Bronchial epithelial cell (primary cell): ENCODE measurements around the gene GALNT18. TPM values are rescaled to one million over a fixed set of nuclear protein-coding genes. Genes with fewer than 3 reads are reported as not detected.

Experiments used
- DNase-seq: peaks from one replicate; pipeline ENCODE4 v3.0.0-alpha.2; 2010; ENCODE audit warnings: low read depth
- FAIRE-seq: peaks from 2 replicates; lab custom pipeline; 2011; peaks lifted over from hg19 to GRCh38; lab: Jason Lieb, UNC
- H3K27me3 ChIP-seq: 2 replicates; pipeline ENCODE4 v1.5.1; 2011; ENCODE audit warnings: low read length; ENCODE audit not compliant: control insufficient read depth, insufficient read depth
- H3K36me3 ChIP-seq: 2 replicates; pipeline ENCODE4 v1.5.1; 2011; ENCODE audit warnings: low read length; ENCODE audit not compliant: control insufficient read depth, insufficient read depth
- H3K4me3 ChIP-seq: 2 replicates; pipeline ENCODE4 v1.5.1; 2011; ENCODE audit warnings: mild to moderate bottlenecking, low read depth, low read length, control low read depth
- total RNA-seq: library from RNA; depleted of rRNA; stranded (reverse); fragments of >200 nt; gene quantifications from 2 replicates; pipeline ENCODE4 v1.2.1, GENCODE V29; 2014
- TF ChIP-seq, protein P1 (sequence below): IDR thresholded peaks from 2 replicates; pipeline ENCODE4 v1.5.1; 2011; ENCODE audit warnings: mild to moderate bottlenecking, moderate library complexity, low read length, control low read depth, inconsistent platforms; ENCODE audit not compliant: insufficient read depth, severe bottlenecking

The GALNT18 gene
- total RNA-seq, 1 donor from 2014 or later, result 26.1 TPM

DNA sequence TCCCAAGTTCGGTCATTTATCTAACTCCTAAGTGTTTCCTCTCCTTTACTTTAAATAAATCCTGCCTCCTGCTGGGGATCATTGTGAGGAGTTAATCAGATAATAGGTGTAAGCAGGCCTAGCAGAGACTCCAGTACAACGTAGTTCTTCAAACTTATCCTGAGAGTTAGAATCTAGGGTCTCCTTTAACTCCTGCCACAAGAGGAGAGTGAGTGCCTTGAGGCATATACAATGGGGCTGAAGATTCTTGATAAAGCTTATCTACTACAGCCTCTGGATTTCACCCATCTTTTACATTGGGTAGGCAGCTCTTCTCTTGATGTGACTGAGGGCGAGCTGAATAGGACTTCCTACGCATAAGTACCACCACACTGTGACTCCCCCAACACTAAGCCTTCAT lies 3.1 kb upstream of the GALNT18 start:
- Histone ChIP-seq H3K27me3 (no peaks in the 10 kb centered on the region), H3K4me3 (no peak overlapping the region), H3K36me3 (no peaks in the 10 kb centered on the region)
- TF ChIP-seq, protein P1, sequence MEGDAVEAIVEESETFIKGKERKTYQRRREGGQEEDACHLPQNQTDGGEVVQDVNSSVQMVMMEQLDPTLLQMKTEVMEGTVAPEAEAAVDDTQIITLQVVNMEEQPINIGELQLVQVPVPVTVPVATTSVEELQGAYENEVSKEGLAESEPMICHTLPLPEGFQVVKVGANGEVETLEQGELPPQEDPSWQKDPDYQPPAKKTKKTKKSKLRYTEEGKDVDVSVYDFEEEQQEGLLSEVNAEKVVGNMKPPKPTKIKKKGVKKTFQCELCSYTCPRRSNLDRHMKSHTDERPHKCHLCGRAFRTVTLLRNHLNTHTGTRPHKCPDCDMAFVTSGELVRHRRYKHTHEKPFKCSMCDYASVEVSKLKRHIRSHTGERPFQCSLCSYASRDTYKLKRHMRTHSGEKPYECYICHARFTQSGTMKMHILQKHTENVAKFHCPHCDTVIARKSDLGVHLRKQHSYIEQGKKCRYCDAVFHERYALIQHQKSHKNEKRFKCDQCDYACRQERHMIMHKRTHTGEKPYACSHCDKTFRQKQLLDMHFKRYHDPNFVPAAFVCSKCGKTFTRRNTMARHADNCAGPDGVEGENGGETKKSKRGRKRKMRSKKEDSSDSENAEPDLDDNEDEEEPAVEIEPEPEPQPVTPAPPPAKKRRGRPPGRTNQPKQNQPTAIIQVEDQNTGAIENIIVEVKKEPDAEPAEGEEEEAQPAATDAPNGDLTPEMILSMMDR, result no peak
- FAIRE-seq (no peak), DNase-seq (no peak)

DNA sequence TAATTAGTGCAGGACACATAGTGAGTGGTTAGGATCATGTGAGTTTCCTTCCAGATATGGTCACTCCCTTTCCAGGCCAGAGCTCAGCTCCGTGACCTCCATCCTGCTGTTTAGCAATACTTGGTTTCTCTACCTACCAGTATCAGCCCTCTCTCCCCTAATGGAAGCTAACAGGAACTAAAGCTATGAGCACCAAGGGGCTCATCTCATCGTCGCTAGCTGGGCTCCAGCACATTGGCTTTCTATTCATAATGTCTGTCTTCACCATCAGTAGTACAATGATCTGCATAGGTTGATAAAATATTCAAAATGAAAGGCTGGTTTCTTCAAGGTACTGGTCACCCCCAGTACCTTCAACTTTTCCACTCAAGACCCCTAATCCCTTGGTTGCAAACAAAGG lies 2.4 kb upstream of the GALNT18 start:
- DNase-seq (no peak), FAIRE-seq (peak; percentile 80)
- Histone ChIP-seq H3K36me3 (no peaks in the 10 kb centered on the region), H3K4me3 (no peak overlapping the region), H3K27me3 (no peaks in the 10 kb centered on the region)
- TF ChIP-seq, protein P1, result no peak

DNA sequence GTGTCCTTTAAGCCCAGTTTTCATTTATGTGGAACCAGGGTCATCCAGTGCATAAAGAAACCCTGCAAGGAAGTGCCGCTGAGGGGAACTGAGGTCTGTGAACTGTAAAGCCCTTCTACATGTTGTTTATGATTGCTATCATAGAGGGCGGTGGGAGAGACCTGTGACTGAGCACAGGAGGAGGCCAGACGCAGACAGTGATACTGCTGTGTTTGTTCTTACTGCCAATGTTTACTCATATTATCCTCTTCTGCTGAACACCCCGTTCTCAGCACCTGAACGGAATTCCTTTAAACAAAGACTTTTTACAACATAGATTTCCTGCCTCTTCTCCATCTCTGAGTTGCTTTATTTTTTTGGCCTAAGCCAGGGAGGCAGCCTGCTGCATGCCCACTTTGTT lies 967 bp upstream of the GALNT18 start:
- DNase-seq (peak; percentile 24), FAIRE-seq (no peak)
- H3K36me3 ChIP-seq, result no peaks in the 10 kb centered on the region
- TF ChIP-seq, protein P1, result no peak
- no peaks in the 10 kb centered on the region for H3K27me3 ChIP-seq
- H3K4me3 ChIP-seq, result no peak overlapping the region

DNA sequence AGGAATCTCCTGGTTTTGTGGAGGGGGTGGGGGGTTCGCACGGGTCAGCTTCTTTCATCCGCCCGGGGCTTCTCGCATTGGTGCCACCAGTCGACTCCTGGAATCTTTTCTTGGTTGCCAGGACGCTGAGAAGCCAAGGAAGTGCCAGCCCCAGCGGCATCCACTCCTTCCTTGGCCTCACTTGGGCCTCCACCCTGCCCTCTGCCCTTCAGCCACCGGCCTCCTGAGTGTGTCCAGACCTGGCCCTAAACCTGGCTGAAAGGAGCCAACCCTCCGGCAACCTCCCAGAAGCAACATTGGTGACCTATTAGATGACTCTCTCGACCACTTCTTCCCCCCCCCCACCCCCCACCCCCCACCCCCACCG lies 518 bp upstream of the GALNT18 start:
- DNase-seq (no peak), FAIRE-seq (no peak)
- Histone ChIP-seq H3K4me3 (no peak overlapping the region), H3K36me3 (no peaks in the 10 kb centered on the region), H3K27me3 (no peaks in the 10 kb centered on the region)
- TF ChIP-seq, protein P1, result no peak

DNA sequence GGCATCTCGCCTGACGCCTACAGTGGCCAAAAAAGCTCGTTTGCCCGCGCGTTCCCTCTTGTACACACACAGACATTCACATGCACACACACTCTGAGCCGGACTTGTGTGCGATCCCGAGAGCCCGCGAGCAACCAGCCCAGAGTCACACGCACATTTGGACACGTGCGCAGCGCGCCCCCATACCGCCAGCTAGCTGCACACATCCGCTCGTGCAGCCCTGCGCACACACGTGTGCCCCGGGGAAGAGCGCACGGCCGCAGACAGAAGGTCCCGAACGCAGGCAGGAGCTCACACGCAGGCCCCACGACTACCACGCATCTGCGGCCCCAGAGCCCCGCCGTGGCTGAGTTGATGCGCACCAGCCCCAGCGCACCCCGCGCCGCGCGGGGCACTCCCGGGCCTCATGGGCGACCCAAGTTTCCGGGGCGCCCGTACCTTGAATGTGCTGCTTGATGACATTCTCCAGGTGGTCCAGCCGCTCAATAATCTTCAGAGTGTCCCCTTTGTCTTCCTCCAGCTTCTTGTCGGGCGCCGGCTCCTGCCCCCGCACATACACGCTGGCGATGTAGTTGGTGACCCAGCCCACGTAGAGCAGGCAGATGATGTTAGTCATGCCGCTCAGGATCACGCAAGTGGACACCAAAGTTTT lies 758 bp downstream of the GALNT18 start:
- FAIRE-seq (no peak), DNase-seq (peak; percentile 39)
- Histone ChIP-seq H3K27me3 (no peaks in the 10 kb centered on the region), H3K36me3 (no peaks in the 10 kb centered on the region), H3K4me3 (peak overlapping the region; percentile 73)
- TF ChIP-seq, protein P1, result no peak
